ENCODE measurements around the gene KLHL28.

The KLHL28 gene

DNA sequence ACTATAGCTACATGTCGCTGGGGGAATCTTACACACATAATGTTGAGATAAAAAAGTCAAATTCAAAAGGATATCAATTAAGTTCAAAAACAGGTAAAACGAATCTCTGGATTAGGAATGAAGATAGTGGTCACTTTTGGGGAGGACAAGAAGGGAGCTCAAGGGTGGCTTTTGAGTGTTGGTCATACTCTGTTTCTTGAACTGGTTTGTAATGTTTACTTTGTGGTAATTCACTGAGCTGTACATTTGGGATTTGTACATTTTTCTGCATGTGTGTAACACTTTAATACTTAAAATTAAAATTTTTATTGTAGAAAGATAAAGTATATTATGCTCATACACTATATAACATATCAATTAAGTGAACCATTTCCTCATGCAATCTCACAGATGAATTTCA lies 26.6 kb downstream of the KLHL28 start:
- ATAC-seq, result no peak
- TF ChIP-seq PPARA (CRISPR knock-in tag; IDR thresholded peaks at IDR 0.05; ENCODE audit: borderline replicate concordance) (no peak), ARNTL (CRISPR knock-in tag; IDR thresholded peaks at IDR 0.05; ENCODE audit: borderline replicate concordance, low read depth) (no peak), GLIS3 (CRISPR knock-in tag; IDR thresholded peaks at IDR 0.05) (no peak), ZNF565 (CRISPR knock-in tag; conservative IDR thresholded peaks at IDR 0.05; ENCODE audit: low read depth) (no peak), ZC3H10 (CRISPR knock-in tag; IDR thresholded peaks at IDR 0.05) (no peak), ZFP3 (CRISPR knock-in tag; IDR thresholded peaks at IDR 0.05) (no peak), RARB (CRISPR knock-in tag; IDR thresholded peaks at IDR 0.05) (no peak), CSDC2 (CRISPR knock-in tag; IDR thresholded peaks at IDR 0.05) (no peak), ESRRG (CRISPR knock-in tag; IDR thresholded peaks at IDR 0.05) (no peak), ISL1 (CRISPR knock-in tag; IDR thresholded peaks at IDR 0.05) (no peak), SNAI2 (CRISPR knock-in tag; IDR thresholded peaks at IDR 0.05) (no peak), TSHZ2 (CRISPR knock-in tag; IDR thresholded peaks at IDR 0.05) (no peak)
- TF ChIP-seq, protein P1, sequence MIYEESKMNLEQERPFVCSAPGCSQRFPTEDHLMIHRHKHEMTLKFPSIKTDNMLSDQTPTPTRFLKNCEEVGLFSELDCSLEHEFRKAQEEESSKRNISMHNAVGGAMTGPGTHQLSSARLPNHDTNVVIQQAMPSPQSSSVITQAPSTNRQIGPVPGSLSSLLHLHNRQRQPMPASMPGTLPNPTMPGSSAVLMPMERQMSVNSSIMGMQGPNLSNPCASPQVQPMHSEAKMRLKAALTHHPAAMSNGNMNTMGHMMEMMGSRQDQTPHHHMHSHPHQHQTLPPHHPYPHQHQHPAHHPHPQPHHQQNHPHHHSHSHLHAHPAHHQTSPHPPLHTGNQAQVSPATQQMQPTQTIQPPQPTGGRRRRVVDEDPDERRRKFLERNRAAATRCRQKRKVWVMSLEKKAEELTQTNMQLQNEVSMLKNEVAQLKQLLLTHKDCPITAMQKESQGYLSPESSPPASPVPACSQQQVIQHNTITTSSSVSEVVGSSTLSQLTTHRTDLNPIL (CRISPR knock-in tag; IDR thresholded peaks at IDR 0.05; ENCODE audit: low read depth), result no peak
- TF ChIP-seq, protein P2, sequence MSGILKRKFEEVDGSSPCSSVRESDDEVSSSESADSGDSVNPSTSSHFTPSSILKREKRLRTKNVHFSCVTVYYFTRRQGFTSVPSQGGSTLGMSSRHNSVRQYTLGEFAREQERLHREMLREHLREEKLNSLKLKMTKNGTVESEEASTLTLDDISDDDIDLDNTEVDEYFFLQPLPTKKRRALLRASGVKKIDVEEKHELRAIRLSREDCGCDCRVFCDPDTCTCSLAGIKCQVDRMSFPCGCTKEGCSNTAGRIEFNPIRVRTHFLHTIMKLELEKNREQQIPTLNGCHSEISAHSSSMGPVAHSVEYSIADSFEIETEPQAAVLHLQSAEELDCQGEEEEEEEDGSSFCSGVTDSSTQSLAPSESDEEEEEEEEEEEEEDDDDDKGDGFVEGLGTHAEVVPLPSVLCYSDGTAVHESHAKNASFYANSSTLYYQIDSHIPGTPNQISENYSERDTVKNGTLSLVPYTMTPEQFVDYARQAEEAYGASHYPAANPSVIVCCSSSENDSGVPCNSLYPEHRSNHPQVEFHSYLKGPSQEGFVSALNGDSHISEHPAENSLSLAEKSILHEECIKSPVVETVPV (CRISPR knock-in tag; IDR thresholded peaks at IDR 0.05), result no peak
- TF ChIP-seq, protein P3, sequence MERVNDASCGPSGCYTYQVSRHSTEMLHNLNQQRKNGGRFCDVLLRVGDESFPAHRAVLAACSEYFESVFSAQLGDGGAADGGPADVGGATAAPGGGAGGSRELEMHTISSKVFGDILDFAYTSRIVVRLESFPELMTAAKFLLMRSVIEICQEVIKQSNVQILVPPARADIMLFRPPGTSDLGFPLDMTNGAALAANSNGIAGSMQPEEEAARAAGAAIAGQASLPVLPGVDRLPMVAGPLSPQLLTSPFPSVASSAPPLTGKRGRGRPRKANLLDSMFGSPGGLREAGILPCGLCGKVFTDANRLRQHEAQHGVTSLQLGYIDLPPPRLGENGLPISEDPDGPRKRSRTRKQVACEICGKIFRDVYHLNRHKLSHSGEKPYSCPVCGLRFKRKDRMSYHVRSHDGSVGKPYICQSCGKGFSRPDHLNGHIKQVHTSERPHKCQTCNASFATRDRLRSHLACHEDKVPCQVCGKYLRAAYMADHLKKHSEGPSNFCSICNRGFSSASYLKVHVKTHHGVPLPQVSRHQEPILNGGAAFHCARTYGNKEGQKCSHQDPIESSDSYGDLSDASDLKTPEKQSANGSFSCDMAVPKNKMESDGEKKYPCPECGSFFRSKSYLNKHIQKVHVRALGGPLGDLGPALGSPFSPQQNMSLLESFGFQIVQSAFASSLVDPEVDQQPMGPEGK (CRISPR knock-in tag; IDR thresholded peaks at IDR 0.05; ENCODE audit: borderline replicate concordance), result no peak

DNA sequence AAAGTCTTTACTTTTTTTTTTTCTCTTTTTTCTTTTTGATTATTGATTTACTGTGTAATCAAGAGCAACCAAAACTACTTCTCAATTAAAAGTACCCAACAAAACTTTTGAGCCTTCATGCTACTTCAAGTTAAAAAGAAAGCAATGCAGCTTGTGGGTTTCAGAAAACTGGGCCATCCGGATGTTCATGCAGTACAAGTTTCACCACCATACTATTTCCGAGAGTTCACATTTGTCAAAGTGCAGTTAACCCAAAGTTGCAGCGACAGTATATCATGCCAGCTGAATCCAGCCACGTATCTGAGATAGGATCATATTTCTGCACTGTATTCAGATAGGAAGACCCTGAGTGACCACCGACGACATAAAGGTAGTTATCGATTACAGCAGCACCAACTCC lies 33.0 kb downstream of the KLHL28 start:
- TF ChIP-seq, protein P1 (CRISPR knock-in tag; IDR thresholded peaks at IDR 0.05; ENCODE audit: low read depth), result no peak
- TF ChIP-seq SNAI2 (CRISPR knock-in tag; IDR thresholded peaks at IDR 0.05) (no peak), BACH2 (CRISPR knock-in tag; IDR thresholded peaks at IDR 0.05; ENCODE audit: borderline replicate concordance) (no peak), TSHZ2 (CRISPR knock-in tag; IDR thresholded peaks at IDR 0.05) (no peak), ARNTL (CRISPR knock-in tag; IDR thresholded peaks at IDR 0.05; ENCODE audit: borderline replicate concordance, low read depth) (no peak), ZC3H10 (CRISPR knock-in tag; IDR thresholded peaks at IDR 0.05) (no peak), ZNF565 (CRISPR knock-in tag; conservative IDR thresholded peaks at IDR 0.05; ENCODE audit: low read depth) (no peak), TOX (CRISPR knock-in tag; IDR thresholded peaks at IDR 0.05; ENCODE audit: borderline replicate concordance) (no peak), PPARA (CRISPR knock-in tag; IDR thresholded peaks at IDR 0.05; ENCODE audit: borderline replicate concordance) (no peak), GLIS3 (CRISPR knock-in tag; IDR thresholded peaks at IDR 0.05) (no peak), RARB (CRISPR knock-in tag; IDR thresholded peaks at IDR 0.05) (no peak), ZNF70 (CRISPR knock-in tag; IDR thresholded peaks at IDR 0.05) (no peak), ZNF8 (CRISPR knock-in tag; IDR thresholded peaks at IDR 0.05) (no peak), OSR1 (CRISPR knock-in tag; IDR thresholded peaks at IDR 0.05) (no peak), ISL1 (CRISPR knock-in tag; IDR thresholded peaks at IDR 0.05) (no peak), ZFP3 (CRISPR knock-in tag; IDR thresholded peaks at IDR 0.05) (no peak), ESRRG (CRISPR knock-in tag; IDR thresholded peaks at IDR 0.05) (no peak)
- TF ChIP-seq, protein P4, sequence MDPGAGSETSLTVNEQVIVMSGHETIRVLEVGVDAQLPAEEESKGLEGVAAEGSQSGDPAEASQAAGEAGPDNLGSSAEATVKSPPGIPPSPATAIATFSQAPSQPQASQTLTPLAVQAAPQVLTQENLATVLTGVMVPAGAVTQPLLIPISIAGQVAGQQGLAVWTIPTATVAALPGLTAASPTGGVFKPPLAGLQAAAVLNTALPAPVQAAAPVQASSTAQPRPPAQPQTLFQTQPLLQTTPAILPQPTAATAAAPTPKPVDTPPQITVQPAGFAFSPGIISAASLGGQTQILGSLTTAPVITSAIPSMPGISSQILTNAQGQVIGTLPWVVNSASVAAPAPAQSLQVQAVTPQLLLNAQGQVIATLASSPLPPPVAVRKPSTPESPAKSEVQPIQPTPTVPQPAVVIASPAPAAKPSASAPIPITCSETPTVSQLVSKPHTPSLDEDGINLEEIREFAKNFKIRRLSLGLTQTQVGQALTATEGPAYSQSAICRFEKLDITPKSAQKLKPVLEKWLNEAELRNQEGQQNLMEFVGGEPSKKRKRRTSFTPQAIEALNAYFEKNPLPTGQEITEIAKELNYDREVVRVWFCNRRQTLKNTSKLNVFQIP (CRISPR knock-in tag; IDR thresholded peaks at IDR 0.05; ENCODE audit: borderline replicate concordance, low read depth), result no peak
- no peak for ATAC-seq

All from SK-N-SH treated with all-trans-retinoic acid at 6 μM for 48 hours (cell line).